AG04450 (cell line): ENCODE data around the gene ANKS3. TPM values are rescaled to one million over a fixed set of nuclear protein-coding genes. Genes with fewer than 3 reads are reported as not detected.

Experiments used
- CTCF ChIA-PET: fragments of 300-600, 350-600 bp; formaldehyde crosslinking; extraction: SDS; loops from one replicate; lab custom pipeline; 2022; ENCODE audit warnings: antibody characterized with exemption, inconsistent platforms; lab: Charles Lee
- POLR2A ChIA-PET: fragments of 350-600 bp; formaldehyde crosslinking; extraction: SDS; loops from one replicate; lab custom pipeline; 2021; ENCODE audit warnings: antibody characterized with exemption, inconsistent platforms; lab: Yijun Ruan, JAX
- DNase-seq: peaks from one replicate; pipeline ENCODE4 v3.0.0-alpha.2; 2011; ENCODE audit warnings: low read depth, low spot score
- H3K27ac ChIP-seq: one replicate; pipeline ENCODE4 v1.5.1; 2012; ENCODE audit warnings: low read depth, low read length, control low read depth
- H3K27me3 ChIP-seq: one replicate; pipeline ENCODE4 v1.6.0; 2012; ENCODE audit warnings: low read length; ENCODE audit not compliant: control insufficient read depth, insufficient read depth
- H3K4me3 ChIP-seq: 2 replicates; pipeline ENCODE4 v1.5.1; 2011; ENCODE audit warnings: mild to moderate bottlenecking, low read depth, low read length, control low read depth
- H3K9me3 ChIP-seq: 2 replicates; pipeline ENCODE4 v1.5.1; 2012; ENCODE audit warnings: low read length; ENCODE audit not compliant: control insufficient read depth, insufficient read depth
- polyA plus RNA-seq: library from polyadenylated mRNA; depleted of rRNA; stranded (reverse); fragments of >200 nt; gene quantifications from 2 replicates; pipeline ENCODE4 v1.2.3, GENCODE V29; 2011
- TF ChIP-seq, protein P1 (sequence below): IDR thresholded peaks from 2 replicates; pipeline ENCODE4 v1.5.1; 2011; ENCODE audit warnings: low read depth, low read length, control low read depth, inconsistent platforms

The ANKS3 gene
- polyA plus RNA-seq, 1 experiment, result 14.0 TPM

GRCh38 chr16:4701791-4702465 lies 32.1 kb downstream of the ANKS3 start:
- DNase-seq, result no peak
- Histone ChIP-seq H3K27me3 (no peaks in the 10 kb centered on the region), H3K9me3 (no peaks in the 10 kb centered on the region), H3K4me3 (no peak overlapping the region), H3K27ac (no peak overlapping the region)
- ChIA-PET CTCF (no interaction called here), POLR2A (interaction anchor here (0.5 kb wide), 1 partner anchor 71 kb away, joined by 3 read pairs; no protein-coding TSS in a partner anchor)
- TF ChIP-seq, protein P1, sequence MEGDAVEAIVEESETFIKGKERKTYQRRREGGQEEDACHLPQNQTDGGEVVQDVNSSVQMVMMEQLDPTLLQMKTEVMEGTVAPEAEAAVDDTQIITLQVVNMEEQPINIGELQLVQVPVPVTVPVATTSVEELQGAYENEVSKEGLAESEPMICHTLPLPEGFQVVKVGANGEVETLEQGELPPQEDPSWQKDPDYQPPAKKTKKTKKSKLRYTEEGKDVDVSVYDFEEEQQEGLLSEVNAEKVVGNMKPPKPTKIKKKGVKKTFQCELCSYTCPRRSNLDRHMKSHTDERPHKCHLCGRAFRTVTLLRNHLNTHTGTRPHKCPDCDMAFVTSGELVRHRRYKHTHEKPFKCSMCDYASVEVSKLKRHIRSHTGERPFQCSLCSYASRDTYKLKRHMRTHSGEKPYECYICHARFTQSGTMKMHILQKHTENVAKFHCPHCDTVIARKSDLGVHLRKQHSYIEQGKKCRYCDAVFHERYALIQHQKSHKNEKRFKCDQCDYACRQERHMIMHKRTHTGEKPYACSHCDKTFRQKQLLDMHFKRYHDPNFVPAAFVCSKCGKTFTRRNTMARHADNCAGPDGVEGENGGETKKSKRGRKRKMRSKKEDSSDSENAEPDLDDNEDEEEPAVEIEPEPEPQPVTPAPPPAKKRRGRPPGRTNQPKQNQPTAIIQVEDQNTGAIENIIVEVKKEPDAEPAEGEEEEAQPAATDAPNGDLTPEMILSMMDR, result no peak

DNA sequence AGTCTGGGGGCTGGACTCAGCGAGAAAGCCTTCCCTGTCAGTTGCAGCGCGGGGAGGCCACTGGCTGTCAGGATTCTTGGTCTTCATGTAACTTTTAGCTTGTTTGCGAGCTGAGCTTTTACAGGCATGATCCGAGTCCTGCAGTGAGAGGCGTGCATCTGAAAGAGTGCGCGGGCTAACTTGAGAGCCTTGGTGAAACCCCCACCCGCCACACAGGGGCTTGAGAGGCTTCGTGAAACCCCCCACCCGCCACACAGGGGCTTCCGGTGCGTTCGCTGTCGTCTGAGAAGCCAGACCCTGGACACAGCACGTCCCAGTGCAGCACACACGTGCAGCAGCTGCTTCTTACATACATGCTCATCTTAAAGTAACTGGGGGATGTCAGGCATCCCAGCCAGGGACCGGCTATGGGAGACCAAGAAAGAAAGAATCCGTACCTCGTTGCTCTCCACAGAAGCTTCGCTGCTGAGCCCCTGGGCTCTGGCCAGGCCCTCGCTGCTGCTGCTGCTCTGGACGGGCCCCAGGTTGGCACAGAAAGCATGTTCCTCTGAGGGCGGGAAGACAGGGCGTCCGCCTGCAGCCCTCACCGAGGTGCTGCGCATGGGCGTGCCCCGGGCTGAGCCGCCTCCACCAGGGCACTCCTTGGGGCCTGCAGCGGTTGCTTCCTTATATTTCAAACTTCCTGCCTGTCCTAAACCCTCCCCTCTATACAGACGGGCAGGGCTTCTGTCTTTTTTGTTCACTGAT lies 32.9 kb downstream of the ANKS3 start:
- Histone ChIP-seq H3K9me3 (no peaks in the 10 kb centered on the region), H3K4me3 (no peak overlapping the region), H3K27ac (no peak overlapping the region), H3K27me3 (no peaks in the 10 kb centered on the region)
- ChIA-PET CTCF (no interaction called here), POLR2A (no interaction called here)
- no peak for DNase-seq
- TF ChIP-seq, protein P1, result no peak

DNA sequence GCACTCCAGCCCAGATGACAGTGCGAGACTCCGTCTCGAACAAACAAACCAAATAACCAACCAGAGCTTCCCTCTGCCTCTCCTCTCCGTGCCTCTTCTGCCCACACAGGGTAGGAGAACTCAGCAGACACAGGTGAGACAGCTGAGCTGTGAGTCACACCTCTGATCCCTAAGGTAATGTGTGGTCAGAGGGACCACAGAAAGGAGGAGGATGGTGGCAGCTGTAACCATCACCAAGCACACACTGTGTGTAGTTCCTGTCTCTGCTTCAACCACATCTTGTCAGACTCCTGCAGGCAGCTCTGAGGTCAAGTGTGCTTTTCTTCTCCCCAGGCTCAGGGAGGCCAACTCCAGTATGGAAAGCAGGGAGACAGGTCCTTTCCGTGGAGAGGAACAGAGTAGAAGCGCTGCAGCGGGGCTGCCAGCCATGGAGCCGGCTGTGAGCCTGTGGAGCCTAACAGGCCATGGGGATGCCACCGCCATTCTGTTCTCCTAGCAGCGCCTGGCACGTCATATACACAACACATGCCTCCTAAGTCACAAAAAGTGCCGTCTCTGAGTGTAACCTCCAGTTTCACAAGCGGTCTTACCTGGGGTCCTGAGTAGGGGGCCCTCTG lies 33.6 kb downstream of the ANKS3 start:
- POLR2A ChIA-PET, result no interaction called here
- no peak overlapping the region for H3K27ac ChIP-seq
- CTCF ChIA-PET, result no interaction called here
- H3K27me3 ChIP-seq, result no peaks in the 10 kb centered on the region
- DNase-seq, result no peak
- H3K9me3 ChIP-seq, result no peaks in the 10 kb centered on the region
- TF ChIP-seq, protein P1, result no peak
- no peak overlapping the region for H3K4me3 ChIP-seq

- Histone ChIP-seq H3K9me3 (no peaks in the 10 kb centered on the region), H3K27me3 (no peaks in the 10 kb centered on the region), H3K27ac (no peak overlapping the region), H3K4me3 (no peak overlapping the region)
- no peak for DNase-seq
- CTCF ChIA-PET, result interaction anchor here (0.6 kb wide), 1 partner anchor 257 kb away, joined by 3 read pairs; no protein-coding TSS in a partner anchor
- POLR2A ChIA-PET, result no interaction called here
- TF ChIP-seq, protein P1, result no peak
Measured at GRCh38 chr16:4699046-4699556, 35.0 kb downstream of the ANKS3 start.
